BJ (cell line): Measurements from ENCODE around the gene UBE2D2. TPM values are rescaled to one million over a fixed set of nuclear protein-coding genes. Genes with fewer than 3 reads are reported as not detected.

Experiments
- polyA plus RNA-seq: library from polyadenylated mRNA; depleted of rRNA; stranded (reverse); fragments of >200 nt; gene quantifications from 2 replicates; pipeline ENCODE4 v1.2.3, GENCODE V29; 2011; rRNA removed
- small RNA-seq: library from RNA; depleted of rRNA; stranded (forward); fragments of <200 nt; gene quantifications from one replicate; pipeline ENCODE3, GENCODE V24; 2012; ENCODE audit warnings: low replicate concordance, low read depth; ENCODE audit not compliant: insufficient read length

Gene UBE2D2
- polyA plus RNA-seq, 1 experiment = 18.2 TPM

Small RNAs within 50 kb of the gene (small RNA-seq; reads per million reads assigned to genes)
- gene RF00019 = not detected

Other genes with a start within 250 kb of the UBE2D2 start
- gene PAIP2, start 219.5 kb upstream of the UBE2D2 start, polyA plus RNA-seq = 35.4 and 65.2 TPM in 2 replicates
- not detected in 2 replicates for gene SLC23A1, start 178.0 kb upstream of the UBE2D2 start, polyA plus RNA-seq
- gene MZB1, start 171.4 kb upstream of the UBE2D2 start, polyA plus RNA-seq = not detected in 2 replicates
- gene PROB1, start 166.2 kb upstream of the UBE2D2 start, polyA plus RNA-seq = 0.23 and 0.40 TPM in 2 replicates
- 3.4 and 4.5 TPM in 2 replicates for gene SPATA24, start 157.2 kb upstream of the UBE2D2 start, polyA plus RNA-seq
- 5.2 and 9.3 TPM in 2 replicates for gene DNAJC18, start 121.8 kb upstream of the UBE2D2 start, polyA plus RNA-seq
- 0.37 and 0.38 TPM in 2 replicates for gene ECSCR, start 98.6 kb upstream of the UBE2D2 start, polyA plus RNA-seq
- not detected in 2 replicates for gene SMIM33, start 90.3 kb upstream of the UBE2D2 start, polyA plus RNA-seq
- 110 and 194 TPM in 2 replicates for gene STING1, start 78.6 kb upstream of the UBE2D2 start, polyA plus RNA-seq
- gene CXXC5, start 87.0 kb downstream of the UBE2D2 start, polyA plus RNA-seq = 36.5 and 50.4 TPM in 2 replicates
- 0.04 and 0.06 TPM in 2 replicates for gene PSD2, start 234.5 kb downstream of the UBE2D2 start, polyA plus RNA-seq